ENCODE data around the gene LRRK2.
"Not testable (repeated sequence)": the region's sequence is repeated elsewhere in the genome, so short reads cannot be mapped to it uniquely, and the experiment has no call there.

Gene LRRK2

GRCh38 chr12:40250652-40251051, 25.9 kb downstream of the LRRK2 start:
- DNase-seq, result not testable (repeated sequence)

DNA sequence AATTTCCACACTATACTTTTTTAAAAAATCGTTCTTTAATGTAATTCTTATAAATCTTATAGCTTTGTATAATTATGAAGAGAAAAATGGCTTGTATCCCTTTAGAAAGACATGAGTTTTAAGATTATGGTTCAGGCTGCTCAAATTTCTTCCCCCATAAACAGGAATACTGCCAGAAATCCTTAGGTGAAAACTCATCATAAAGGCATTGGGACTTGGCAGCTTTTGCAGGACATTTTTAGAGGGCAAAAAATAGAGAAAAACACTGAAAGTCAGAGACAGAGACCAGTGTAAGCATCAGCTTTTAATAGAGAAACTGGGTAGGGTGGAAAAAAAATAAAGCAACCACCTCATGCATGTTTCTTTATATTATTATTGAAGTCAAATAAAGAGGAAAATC, 29.1 kb downstream of the LRRK2 start:
- DNase-seq, result no peak

- DNase-seq, result no peak
Observed at GRCh38 chr12:40254455-40255085, 29.8 kb downstream of the LRRK2 start.

DNA sequence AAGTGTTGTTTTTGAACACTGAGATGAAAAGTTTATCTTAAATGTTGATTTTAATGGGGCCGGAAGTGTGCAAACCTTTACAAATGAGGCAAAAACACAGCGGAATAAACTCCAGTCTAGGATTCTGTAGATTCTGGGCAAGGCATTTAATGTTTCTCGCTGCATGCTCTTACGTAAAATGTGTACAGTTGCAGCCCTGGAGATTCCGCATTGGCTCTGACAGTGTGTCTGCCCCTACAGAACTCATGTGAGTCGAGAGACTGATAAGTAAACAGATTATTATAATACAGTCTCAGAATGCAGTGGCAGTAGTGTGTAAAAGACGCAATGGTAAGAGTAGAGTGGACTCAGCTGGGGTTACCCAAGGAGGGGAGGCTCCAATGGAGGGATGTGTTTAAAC, 33.6 kb downstream of the LRRK2 start:
- no peak for DNase-seq

DNA sequence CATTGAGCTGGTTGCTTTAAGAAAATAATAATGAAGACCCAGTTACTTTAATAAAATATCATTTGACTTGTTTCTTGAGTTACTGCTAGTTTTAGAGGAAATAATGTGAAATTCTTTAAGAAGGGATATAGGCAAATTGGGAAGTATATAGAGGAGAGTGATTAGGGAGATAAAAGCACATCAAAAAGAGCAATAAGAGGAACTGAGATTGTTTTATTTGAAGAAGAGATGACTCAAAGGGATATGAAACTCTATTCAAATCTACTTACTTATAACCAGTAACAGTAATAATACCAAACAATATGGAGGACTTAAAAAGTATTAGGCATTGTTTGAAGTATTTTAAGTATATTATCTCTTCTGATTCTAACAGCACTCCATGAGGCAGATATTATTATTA, 37.1 kb downstream of the LRRK2 start:
- DNase-seq, result no peak

DNA sequence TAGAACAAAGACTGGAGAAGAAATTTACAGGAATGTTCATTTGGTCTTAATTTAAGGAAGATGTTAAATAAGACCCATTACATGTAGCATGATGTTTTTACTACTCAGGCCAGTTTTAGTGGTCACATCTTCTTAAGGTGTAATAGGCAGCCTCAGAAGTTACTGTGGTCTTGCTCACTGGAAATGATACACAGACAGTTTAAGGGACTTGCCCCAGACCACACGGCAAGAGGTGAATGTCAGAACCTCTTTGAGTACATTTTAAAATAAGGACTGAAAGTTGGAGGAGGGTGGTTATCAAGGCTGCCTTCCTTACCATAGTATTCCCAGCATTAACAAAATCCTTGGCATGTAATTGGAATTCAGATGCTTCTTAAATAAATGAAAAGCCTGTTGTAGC, 37.9 kb downstream of the LRRK2 start:
- no peak for DNase-seq

DNA sequence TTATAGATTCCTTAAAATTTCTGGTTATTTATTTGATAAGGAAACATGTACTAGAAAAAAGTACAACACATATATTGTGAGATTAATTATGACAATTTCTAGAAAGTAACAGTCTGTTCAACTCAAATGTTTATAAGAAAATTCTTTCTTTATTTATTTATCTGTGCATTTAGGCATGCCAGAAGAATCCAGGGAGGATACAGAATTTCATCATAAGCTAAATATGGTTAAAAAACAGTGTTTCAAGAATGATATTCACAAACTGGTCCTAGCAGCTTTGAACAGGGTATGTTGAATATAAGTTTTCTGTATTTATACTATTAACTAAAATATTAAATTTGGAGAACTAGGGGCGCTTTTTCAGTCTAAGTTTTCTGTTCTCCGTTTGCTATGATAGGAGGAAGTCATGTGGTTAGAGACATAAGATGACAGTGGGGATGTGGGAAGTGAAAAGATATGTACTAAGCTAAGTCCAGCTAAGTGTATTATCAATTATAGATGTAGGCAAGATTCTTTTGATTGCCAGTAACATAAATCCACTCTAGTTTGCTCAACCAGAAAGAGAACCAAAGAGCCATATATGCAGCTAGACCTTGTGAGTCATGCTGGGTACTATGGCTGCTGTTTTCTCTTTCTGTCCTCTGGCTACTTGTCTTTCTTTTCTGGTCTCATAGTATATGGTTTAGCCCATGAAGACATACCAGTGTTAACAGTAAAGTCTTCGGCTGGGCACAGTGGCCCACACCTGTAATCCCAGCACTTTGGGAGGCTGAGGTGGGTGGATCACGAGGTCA, 39.0 kb downstream of the LRRK2 start:
- peak; percentile 13 for DNase-seq

- DNase-seq, result no peak
Observed at GRCh38 chr12:40271981-40272664, 47.3 kb downstream of the LRRK2 start.

DNA sequence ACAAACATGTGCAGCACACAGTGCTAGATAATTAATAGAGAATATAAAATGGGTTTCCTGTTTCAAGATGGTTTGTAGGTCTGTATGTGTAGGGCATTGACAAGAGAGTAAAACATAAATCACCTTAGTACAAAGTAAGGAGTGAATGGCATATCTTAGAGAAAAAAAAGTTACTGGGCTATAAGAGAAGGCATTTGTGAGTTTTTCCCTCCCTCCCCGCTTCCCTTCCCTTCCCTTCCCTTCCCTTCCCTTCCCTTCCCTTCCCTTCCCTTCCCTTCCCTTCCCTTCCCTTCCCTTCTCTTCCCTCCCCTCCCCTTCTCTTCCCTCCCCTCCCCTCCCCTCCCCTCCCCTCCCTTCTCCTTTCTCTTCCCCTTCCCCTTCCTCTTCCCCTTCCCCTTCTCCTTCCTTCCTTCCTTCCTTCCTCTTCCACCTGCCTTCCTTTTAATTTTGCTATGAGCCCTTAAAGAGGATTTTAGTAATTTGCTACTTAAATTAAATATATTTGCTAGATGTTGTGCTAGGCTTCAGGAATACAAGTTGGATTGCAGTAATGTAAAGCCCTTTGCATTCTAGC, 57.1 kb downstream of the LRRK2 start:
- no peak for DNase-seq

- DNase-seq, result no peak
Observed at GRCh38 chr12:40286583-40286982, 61.8 kb downstream of the LRRK2 start.

DNA sequence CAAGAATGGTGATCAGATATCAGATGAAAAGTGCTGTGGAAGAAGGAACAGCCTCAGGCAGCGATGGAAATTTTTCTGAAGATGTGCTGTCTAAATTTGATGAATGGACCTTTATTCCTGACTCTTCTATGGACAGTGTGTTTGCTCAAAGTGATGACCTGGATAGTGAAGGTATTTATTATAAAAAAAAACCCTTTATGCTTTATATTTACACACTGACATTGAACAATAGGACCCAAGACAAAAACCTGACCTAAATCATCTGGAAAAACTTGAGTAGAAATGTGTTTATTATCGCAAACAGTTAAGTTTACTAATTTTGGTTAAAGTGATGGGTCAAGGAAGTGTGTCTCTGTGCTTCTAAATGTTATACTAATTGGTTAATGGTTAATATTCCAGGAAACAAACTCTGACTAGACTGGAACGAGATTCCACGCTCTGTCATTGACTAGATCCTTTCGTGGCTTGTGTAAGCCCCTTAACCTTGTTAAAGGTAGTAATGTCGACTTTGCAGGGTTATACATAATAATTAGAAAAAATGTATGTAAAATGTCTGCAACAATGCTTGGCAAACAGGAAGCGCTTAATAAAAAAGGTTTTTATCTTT, 62.7 kb downstream of the LRRK2 start:
- DNase-seq, result no peak

DNA sequence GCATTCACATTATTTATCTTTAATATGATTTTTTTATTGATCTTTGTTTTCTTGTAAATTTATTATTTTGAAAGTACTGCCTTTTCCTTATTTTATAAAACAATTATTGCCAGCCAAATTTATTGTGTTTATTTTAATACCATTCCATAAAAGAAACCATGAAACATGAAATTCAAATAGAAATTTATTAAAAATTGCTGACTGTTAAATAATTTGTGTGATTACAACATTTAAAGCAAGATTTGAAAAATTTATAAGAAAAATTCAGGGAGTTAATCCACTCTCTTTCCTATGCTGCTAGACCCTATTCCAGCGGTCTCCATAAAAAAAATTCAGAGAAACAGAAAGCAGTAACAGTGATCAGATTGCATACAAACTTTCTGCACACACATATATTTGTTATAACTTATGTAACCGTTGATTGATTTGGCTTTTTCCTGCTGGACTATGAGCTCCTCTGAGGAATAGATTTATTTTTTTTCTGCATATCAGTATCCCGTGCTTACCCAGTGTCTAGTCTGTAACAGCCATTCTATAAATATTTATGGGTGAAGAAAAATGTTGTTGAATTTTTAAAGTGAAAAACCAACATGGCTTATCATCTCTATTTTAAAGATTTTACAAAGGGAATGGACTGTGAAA, 68.1 kb downstream of the LRRK2 start:
- no peak for DNase-seq

DNA sequence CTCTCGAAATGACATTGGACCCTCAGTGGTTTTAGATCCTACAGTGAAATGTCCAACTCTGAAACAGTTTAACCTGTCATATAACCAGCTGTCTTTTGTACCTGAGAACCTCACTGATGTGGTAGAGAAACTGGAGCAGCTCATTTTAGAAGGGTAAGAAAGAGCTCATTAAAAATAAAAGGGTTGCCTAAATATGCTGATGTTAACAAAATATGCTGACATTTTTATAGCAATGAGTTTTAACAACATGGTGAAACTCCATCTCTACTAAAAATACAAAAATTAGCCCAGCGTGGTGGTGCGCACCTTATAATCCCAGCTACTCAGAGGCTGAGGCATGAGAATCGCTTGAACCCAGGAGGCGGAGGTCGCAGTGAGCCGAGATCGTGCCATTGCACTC, 73.5 kb downstream of the LRRK2 start:
- DNase-seq, result no peak

- no peak for DNase-seq
Observed at GRCh38 chr12:40300490-40300889, 75.7 kb downstream of the LRRK2 start.

GRCh38 chr12:40309001-40309400, 84.2 kb downstream of the LRRK2 start:
- no peak for DNase-seq

DNA sequence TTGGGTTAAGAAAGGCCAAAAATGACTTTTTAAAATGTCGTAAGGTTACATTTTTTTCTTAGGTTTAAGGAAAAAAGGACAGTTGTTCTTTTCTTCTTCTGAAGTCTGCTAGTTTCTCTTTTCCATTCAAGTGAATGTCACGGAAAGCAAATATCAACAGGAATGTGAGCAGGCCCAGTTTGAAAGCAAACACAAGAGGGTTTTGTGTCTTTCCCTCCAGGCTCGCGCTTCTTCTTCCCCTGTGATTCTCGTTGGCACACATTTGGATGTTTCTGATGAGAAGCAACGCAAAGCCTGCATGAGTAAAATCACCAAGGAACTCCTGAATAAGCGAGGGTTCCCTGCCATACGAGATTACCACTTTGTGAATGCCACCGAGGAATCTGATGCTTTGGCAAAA, 85.4 kb downstream of the LRRK2 start:
- no peak for DNase-seq

DNA sequence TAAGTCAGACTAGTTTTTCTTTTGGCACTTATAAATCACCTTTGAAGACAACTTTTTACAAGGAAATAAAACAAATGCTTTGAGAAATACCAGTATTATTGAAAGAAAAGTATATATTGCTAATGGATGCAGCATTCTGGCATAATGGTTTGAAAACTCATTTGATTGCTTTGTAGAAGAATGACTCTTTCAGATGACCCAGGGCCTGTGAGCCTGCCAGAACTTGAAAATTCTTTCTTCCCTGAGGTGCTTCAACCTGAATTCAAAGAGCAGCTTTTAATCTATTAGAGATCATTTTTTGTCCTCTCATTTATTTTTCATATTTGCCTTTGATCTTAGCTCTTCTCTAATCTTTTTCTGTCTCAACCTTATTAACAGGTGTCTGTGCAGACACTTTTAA, 87.4 kb downstream of the LRRK2 start:
- DNase-seq, result no peak

GRCh38 chr12:40312982-40313576, 88.3 kb downstream of the LRRK2 start:
- peak; percentile 52 for DNase-seq

DNA sequence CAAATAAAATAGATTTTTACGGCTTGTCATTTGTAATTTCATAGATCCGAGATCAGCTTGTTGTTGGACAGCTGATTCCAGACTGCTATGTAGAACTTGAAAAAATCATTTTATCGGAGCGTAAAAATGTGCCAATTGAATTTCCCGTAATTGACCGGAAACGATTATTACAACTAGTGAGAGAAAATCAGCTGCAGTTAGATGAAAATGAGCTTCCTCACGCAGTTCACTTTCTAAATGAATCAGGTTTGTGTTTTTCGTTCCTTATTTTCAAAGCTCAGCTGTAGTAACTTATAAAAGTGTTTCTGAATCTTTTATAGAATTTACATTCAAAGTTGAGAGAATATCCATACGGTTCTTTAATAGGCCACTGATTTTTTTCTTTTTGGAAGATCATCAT, 89.1 kb downstream of the LRRK2 start:
- DNase-seq, result no peak

DNA sequence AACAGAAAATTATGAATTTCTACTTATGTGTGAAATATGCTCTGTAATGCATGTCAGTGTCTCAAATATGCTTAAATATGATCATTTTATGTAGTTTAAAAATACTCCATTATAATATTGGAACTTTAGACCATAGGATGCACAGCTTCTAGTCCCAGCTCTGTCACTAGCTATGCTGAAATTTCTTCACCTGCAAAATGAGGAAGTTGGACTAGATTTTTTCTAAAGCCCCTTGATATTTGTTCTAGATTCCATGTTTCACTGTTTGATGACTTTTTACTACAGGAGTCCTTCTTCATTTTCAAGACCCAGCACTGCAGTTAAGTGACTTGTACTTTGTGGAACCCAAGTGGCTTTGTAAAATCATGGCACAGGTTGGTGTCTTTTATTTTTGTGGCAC, 90.1 kb downstream of the LRRK2 start:
- DNase-seq, result peak; percentile 32

DNA sequence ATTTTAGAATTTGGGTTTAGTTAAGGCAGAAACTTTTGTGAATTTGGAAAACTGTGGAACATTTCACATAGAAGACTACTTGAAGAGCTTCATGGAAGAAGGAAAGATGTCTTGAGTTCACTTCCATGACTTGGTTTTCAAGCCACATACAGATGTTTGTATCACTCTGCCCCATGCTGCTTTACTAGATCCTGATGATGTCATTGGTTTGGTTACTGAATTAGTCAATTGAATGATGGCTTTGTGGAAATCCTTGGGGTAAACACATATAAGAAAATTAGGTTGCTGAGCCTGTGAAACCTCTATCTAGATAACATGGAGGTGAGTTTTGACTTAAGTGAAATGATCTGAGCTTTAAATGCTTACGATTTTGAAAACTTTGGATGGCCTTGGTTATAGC, 90.6 kb downstream of the LRRK2 start:
- DNase-seq, result no peak

DNA sequence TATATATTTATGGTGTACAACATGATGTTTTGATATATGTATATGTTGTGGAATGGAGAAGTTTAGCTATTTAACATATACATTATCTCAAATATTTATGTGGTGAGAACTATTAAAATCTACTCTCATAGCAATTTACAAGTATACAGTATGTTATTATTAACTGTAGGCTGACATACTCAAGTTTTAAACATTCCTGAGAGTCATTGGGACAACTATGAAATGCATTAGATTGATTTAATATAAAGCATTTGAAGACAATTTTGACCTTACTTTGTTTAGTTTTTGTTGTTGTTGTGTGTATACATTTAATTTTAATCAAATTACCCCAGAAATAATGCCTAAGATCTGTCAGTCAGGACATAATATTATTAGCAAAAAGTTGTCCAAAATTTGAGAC, 99.5 kb downstream of the LRRK2 start:
- DNase-seq, result no peak

Measured in hematopoietic multipotent progenitor cell treated with erythropoietin and hydrocortisone succinate and interleukin-3 and kit ligand, for 4 days (in vitro differentiated cells).